Stimulated activated CD8-positive, alpha-beta memory T cell treated with anti-CD3 and anti-CD28 coated beads, Interleukin-4, amount 100 ng/mL, for 24 hours (primary cell): ENCODE measurements around the gene AP3D1.

Experiments
- DNase-seq: peaks from one replicate; pipeline ENCODE4 v3.0.0-alpha.2; 2020; ENCODE audit warnings: low read depth

Gene AP3D1

GRCh38 chr19:2181633-2181997, 30.2 kb upstream of the AP3D1 start:
- DNase-seq, result no peak

- no peak for DNase-seq
These were observed 29.7 kb upstream of the AP3D1 start for GRCh38 chr19:2180881-2181632.

- no peak for DNase-seq
These were observed 28.7 kb upstream of the AP3D1 start for GRCh38 chr19:2180114-2180513.

GRCh38 chr19:2179095-2179494, 27.7 kb upstream of the AP3D1 start:
- DNase-seq, result no peak

GRCh38 chr19:2176337-2176994, 25.1 kb upstream of the AP3D1 start:
- DNase-seq, result no peak

- DNase-seq, result no peak
These were observed 24.4 kb upstream of the AP3D1 start for GRCh38 chr19:2175742-2176141.

- no peak for DNase-seq
These were observed 22.6 kb upstream of the AP3D1 start for GRCh38 chr19:2173767-2174577.

- DNase-seq, result no peak
These were observed 22.0 kb upstream of the AP3D1 start for GRCh38 chr19:2173388-2173766.

GRCh38 chr19:2171349-2172145, 20.2 kb upstream of the AP3D1 start:
- peak; percentile 81 for DNase-seq

- no peak for DNase-seq
These were observed 19.6 kb upstream of the AP3D1 start for GRCh38 chr19:2170987-2171348.

GRCh38 chr19:2170219-2170618, 18.9 kb upstream of the AP3D1 start:
- no peak for DNase-seq

- peak; percentile 79 for DNase-seq
These were observed 17.5 kb upstream of the AP3D1 start for GRCh38 chr19:2168619-2169424.

- DNase-seq, result no peak
These were observed 16.7 kb upstream of the AP3D1 start for GRCh38 chr19:2167896-2168618.

GRCh38 chr19:2166741-2167738, 15.7 kb upstream of the AP3D1 start:
- no peak for DNase-seq

GRCh38 chr19:2164020-2164998, 12.9 kb upstream of the AP3D1 start:
- DNase-seq, result no peak

GRCh38 chr19:2160379-2160778, 9.0 kb upstream of the AP3D1 start:
- DNase-seq, result no peak

GRCh38 chr19:2157452-2157851, 6.1 kb upstream of the AP3D1 start:
- no peak for DNase-seq

- no peak for DNase-seq
These were observed 3.3 kb upstream of the AP3D1 start for GRCh38 chr19:2154587-2155075.
